PFSK-1 (cell line): ENCODE measurements around the gene THRB.

Experiments used
- FOXP2 ChIP-seq: optimal IDR thresholded peaks from 2 replicates; pipeline ENCODE3; 2011; ENCODE audit warnings: borderline replicate concordance, control low read depth, inconsistent platforms; ENCODE audit not compliant: insufficient read depth; ENCODE audit errors: extremely low read length, extremely low read depth
- POLR2AphosphoS5 ChIP-seq: IDR thresholded peaks from 2 replicates; pipeline ENCODE4 v1.6.1; 2012; ENCODE audit warnings: low read depth, mild to moderate bottlenecking, control low read depth, low read length, moderate library complexity
- REST ChIP-seq, 2 experiments: IDR thresholded peaks; 2 replicates each; pipeline versions ENCODE4 v1.6.1 to v1.8.0; 2011 to 2012; ENCODE audit warnings: low read depth in 2 of 2, low read length in 2 of 2, control low read depth in 1 of 2, inconsistent platforms in 1 of 2, mild to moderate bottlenecking in 1 of 2, moderate library complexity in 1 of 2; ENCODE audit not compliant: insufficient read depth in 1 of 2
- SIN3A ChIP-seq: IDR thresholded peaks from 2 replicates; pipeline ENCODE4 v1.6.1; 2012; ENCODE audit warnings: mild to moderate bottlenecking, low read length, moderate library complexity, borderline replicate concordance; ENCODE audit not compliant: insufficient read depth
- TAF1 ChIP-seq: IDR thresholded peaks from 2 replicates; pipeline ENCODE4 v1.6.1; 2012; ENCODE audit warnings: low read length, control low read depth, borderline replicate concordance; ENCODE audit not compliant: insufficient read depth

The THRB gene

GRCh38 chr3:24407980-24408680 lies 86.5 kb downstream of the THRB start:
- TF ChIP-seq TAF1 (no peak), FOXP2 (no peak), POLR2AphosphoS5 (no peak), SIN3A (no peak), REST (IDR thresholded peaks at IDR 0.05; ENCODE audit: insufficient read depth in 1 of 2, low read depth in 2 of 2, low read length in 2 of 2) (no peak)

- TF ChIP-seq POLR2AphosphoS5, result no peak
- no peak for TF ChIP-seq FOXP2
- no peak for TF ChIP-seq REST (IDR thresholded peaks at IDR 0.05; ENCODE audit: insufficient read depth in 1 of 2, low read depth in 2 of 2, low read length in 2 of 2)
- TF ChIP-seq SIN3A, result no peak
- no peak for TF ChIP-seq TAF1
Measured at GRCh38 chr3:24406900-24407299, 87.8 kb downstream of the THRB start.

GRCh38 chr3:24405057-24405456 lies 89.6 kb downstream of the THRB start:
- TF ChIP-seq POLR2AphosphoS5 (no peak), TAF1 (no peak), REST (IDR thresholded peaks at IDR 0.05; ENCODE audit: insufficient read depth in 1 of 2, low read depth in 2 of 2, low read length in 2 of 2) (no peak), SIN3A (no peak), FOXP2 (no peak)

GRCh38 chr3:24401811-24402185 lies 92.9 kb downstream of the THRB start:
- TF ChIP-seq SIN3A (no peak), TAF1 (no peak), REST (IDR thresholded peaks at IDR 0.05; ENCODE audit: insufficient read depth in 1 of 2, low read depth in 2 of 2, low read length in 2 of 2) (no peak), FOXP2 (no peak), POLR2AphosphoS5 (no peak)
